Omental fat pad (tissue), 4 donors: ENCODE results near the gene KHDRBS2. TPM values are rescaled to one million over a fixed set of nuclear protein-coding genes. Genes with fewer than 3 reads are reported as not detected.

Source experiments
- ATAC-seq: fragments of 150-250 bp; one replicate; pipeline ENCODE4 v1.9.1; 2016; ENCODE audit warnings: mild to moderate bottlenecking, moderate library complexity; ENCODE audit not compliant: low FRiP score
- DNase-seq: peaks from one replicate; pipeline ENCODE4 v3.0.0-alpha.2; 2019; ENCODE audit warnings: low spot score
- total RNA-seq, 4 donors: library from RNA; depleted of rRNA; stranded (reverse); fragments of >200 nt; gene quantifications; one replicate each; pipeline ENCODE4 v1.1.0, GENCODE V29; 2016
- TF ChIP-seq, protein P1 (sequence below), 3 donors: fragments of 450-650 bp; IDR thresholded peaks; one replicate each; pipeline ENCODE4 v1.5.1; 2016 to 2017; ENCODE audit warnings: antibody characterized with exemption in 3 of 3, mild to moderate bottlenecking in 3 of 3, moderate library complexity in 2 of 3

The KHDRBS2 gene
- total RNA-seq, 4 donors from 2014 or later: 0.56 to 0.95 TPM; not detected in 2

DNA sequence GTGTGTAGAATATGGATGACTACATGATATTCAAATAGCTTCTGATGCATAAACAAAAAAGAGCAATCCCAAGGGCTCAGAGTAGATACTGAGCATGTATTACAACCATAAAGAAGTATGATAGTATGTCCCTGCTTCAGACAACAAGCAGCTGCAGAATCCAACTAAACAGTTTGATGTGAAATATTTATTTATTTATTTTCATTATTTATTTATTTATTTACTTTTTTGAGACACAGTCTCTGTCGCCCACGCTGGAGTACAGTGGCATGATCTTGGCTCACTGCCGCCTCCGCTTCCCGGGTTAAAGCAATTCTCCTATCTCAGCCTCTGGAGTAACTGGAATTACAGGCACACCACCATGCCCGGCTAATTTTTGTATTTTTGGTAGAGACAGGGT lies 384.3 kb downstream of the KHDRBS2 start:
- DNase-seq (no peak), ATAC-seq (no peak)
- TF ChIP-seq, protein P1, sequence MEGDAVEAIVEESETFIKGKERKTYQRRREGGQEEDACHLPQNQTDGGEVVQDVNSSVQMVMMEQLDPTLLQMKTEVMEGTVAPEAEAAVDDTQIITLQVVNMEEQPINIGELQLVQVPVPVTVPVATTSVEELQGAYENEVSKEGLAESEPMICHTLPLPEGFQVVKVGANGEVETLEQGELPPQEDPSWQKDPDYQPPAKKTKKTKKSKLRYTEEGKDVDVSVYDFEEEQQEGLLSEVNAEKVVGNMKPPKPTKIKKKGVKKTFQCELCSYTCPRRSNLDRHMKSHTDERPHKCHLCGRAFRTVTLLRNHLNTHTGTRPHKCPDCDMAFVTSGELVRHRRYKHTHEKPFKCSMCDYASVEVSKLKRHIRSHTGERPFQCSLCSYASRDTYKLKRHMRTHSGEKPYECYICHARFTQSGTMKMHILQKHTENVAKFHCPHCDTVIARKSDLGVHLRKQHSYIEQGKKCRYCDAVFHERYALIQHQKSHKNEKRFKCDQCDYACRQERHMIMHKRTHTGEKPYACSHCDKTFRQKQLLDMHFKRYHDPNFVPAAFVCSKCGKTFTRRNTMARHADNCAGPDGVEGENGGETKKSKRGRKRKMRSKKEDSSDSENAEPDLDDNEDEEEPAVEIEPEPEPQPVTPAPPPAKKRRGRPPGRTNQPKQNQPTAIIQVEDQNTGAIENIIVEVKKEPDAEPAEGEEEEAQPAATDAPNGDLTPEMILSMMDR (IDR thresholded peaks at IDR 0.05): no peak

DNA sequence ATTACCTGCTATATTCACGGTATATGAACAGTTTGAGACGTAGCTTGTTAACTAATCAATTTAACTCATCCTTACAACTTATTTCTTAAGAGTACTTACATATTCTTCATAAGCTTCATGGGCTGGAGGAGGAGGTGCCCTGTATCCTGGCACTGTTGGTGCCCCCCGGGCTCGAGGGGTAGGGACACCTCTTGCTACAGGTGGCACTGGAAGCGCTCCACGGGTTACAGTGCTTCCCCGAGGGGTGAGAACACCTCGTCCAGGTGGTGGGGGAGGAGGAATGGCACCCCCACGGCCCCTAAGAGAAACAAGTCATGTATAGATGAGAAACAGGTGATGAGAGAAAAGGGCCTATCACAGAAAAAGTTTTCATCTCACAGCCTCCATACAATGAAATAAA lies 391.5 kb downstream of the KHDRBS2 start:
- DNase-seq: no peak
- TF ChIP-seq, protein P1 (IDR thresholded peaks at IDR 0.05): no peak
- no peak for ATAC-seq

- DNase-seq (no peak), ATAC-seq (no peak)
- TF ChIP-seq, protein P1 (IDR thresholded peaks at IDR 0.05): no peak
Observed at GRCh38 chr6:61887423-61887822, 398.6 kb downstream of the KHDRBS2 start.

- no peak for ATAC-seq
- no peak for DNase-seq
- TF ChIP-seq, protein P1 (IDR thresholded peaks at IDR 0.05): no peak
Observed at GRCh38 chr6:61886608-61887259, 399.3 kb downstream of the KHDRBS2 start.

GRCh38 chr6:61869632-61870400 lies 416.2 kb downstream of the KHDRBS2 start:
- ATAC-seq: no peak
- no peak for DNase-seq
- TF ChIP-seq, protein P1 (IDR thresholded peaks at IDR 0.05): no peak

DNA sequence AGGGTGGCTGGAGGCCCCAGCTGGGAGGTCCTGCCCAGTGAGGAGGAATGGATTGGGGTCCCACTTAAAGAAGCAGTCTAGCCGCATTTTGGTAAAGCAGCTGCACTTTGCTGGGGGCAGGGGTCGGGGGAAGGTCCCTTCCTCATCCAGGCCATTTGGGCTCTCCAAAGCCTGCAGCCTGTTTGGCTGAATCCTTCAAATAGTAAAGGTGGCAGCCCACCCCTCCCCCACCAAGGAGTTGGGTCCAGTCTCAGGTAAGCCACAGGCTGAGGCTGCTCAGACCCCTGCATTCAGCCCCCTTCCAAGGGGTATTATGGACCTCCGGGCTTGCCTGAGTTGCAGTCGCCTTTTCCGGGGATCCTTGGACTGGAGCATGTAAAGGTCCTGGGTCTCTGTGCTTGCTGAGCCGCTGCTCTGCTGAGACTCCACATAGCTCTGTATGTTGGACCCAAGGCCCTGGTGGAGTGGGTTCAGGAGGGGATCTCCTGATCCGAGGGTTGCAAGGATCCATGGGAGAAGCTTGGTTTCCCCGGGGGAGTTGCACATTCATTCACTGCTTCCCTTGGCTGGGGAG lies 417.4 kb downstream of the KHDRBS2 start:
- TF ChIP-seq, protein P1 (IDR thresholded peaks at IDR 0.05): no peak
- DNase-seq (no peak), ATAC-seq (no peak)
